Fibroblast of skin of right quadriceps (primary cell): Measurements from ENCODE around the gene LYAR.

Experiments used
- DNase-seq: peaks from one replicate; pipeline ENCODE4 v3.0.0-alpha.2; 2013

LYAR gene, protein sequence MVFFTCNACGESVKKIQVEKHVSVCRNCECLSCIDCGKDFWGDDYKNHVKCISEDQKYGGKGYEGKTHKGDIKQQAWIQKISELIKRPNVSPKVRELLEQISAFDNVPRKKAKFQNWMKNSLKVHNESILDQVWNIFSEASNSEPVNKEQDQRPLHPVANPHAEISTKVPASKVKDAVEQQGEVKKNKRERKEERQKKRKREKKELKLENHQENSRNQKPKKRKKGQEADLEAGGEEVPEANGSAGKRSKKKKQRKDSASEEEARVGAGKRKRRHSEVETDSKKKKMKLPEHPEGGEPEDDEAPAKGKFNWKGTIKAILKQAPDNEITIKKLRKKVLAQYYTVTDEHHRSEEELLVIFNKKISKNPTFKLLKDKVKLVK

DNA sequence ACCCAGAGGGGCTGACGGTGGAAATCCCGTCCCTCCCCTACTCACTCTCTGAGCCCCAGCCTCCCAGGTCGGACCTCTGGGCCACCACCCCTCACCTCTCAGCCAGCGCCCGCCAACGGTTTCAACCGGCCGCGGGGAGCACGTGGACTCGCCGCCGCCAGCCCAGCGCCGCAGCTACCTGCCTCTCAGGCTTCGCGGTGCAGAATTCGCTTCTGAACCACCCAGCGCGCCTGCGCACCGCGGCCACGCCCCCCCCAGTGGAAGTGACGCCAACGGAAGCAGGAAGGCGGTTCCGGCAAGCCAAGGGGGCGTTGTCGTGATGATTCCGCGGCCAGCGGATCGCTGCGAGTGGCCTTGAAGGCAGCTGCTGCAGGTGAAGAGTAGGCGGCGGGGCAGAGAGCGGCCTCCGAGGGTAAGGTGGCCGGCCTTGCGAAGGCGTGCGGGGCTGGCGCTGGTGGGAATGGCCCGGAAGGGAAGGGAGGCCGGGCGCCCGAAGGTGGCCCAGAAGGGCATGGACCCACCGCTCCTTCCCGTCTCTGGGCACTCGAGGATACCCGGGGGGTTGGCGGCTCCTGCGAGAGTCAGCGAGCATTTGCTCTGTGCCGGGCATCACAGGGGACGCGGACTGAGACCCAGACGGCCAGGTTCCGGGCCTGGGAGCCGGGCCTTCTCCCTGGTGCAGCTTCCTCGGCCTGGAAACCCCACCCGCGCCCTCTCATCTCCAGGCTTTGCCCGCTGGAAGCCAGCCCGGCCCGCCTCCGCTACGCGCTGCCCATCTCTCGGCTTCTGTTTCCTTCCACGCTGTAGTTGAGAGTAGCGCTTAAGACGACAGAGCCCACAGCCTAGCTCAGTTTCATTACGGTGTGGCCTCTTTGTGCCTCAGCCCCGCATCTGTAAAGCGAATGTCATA lies at the start of gene LYAR, which contains the start of gene ZBTB49:
TSS of gene LYAR (minus strand) at position 214 of the 910 bp plus-strand sequence. CDS start 6,412 bp downstream, outside the sequence.
TSS of gene ZBTB49 (plus strand) at position 311 of the 910 bp plus-strand sequence. CDS start 9,695 bp downstream, outside the sequence.
- peak; percentile 82 for DNase-seq

GRCh38 chr4:4339504-4340085 lies 49.6 kb upstream of the LYAR start:
- no peak for DNase-seq

- DNase-seq, result no peak
These were observed 48.5 kb upstream of the LYAR start for GRCh38 chr4:4338210-4339001.

DNA sequence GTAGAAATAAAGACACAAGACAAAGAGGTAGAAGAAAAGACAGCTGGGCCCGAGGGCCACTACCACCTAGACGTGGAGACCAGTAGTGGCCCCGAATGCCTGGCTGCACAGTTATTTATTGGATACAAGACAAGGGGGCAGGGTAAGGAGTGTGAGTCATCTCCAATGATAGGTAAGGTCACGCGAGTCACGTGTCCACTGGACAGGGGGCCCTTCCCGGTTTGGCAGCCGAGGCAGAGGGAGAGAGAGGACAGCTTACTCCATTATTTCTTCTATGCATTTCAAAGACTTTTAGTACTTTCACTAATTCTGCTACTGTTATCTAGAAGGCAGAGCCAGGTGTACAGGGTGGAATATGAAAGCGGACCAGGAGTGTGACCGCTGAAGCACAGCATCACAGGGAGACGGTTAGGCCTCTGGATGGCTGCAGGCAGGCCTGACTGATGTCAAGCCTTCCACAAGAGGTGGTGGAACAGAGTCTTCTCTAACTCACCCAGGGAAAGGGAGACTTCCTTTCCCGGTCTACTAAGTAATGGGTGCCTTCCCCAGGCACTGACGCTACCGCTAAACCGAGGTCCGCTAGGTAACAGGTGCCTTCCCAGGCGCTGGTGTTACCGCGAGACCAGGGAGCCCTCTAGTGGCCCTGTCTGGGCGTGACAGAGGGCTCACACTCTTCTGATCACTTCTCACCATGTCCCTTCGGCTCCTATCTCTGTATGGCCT lies 45.0 kb upstream of the LYAR start:
- peak; percentile 28 for DNase-seq

DNA sequence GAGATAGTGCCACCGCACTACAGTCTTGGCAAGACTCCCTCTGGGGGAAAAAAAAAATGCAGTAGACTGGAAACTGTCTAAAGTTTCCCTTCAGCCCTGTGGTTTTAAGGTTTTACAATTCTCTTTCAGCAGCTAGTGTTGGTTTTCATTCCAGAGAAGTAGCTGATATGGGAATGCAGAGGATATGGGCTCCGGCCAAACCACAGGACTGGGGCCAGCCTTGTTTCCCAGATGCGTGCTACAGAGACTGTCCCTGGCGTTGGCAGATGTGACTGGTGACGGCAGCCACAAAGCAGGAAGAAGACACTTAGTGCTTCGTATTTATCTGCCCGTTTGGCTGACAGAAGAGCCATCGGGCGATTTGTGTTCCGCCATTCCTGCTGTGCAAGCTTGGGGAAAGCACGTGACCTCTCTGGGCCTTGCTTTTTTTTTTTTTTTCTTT lies 43.3 kb upstream of the LYAR start:
- peak; percentile 83 for DNase-seq

DNA sequence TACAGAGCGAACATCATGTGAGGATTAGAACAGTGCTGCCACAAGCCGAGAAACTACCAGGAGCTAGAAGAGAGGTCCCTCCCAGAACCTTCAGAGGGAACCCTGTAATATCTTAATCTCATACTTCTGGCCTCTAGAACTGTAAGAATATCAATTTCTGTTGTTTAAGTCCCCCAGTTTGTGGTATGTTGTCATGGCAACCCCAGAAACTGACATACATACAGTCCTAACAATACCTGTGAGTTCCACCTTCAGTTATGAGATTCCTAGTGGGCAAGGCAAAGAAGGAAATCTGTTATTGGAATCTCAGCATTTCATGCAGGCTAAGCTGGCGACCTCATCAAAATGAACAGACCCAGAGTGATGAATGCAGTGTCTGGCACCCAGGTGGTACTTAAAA lies 42.6 kb upstream of the LYAR start:
- DNase-seq, result no peak

- no peak for DNase-seq
These were observed 40.8 kb upstream of the LYAR start for GRCh38 chr4:4330794-4331193.

DNA sequence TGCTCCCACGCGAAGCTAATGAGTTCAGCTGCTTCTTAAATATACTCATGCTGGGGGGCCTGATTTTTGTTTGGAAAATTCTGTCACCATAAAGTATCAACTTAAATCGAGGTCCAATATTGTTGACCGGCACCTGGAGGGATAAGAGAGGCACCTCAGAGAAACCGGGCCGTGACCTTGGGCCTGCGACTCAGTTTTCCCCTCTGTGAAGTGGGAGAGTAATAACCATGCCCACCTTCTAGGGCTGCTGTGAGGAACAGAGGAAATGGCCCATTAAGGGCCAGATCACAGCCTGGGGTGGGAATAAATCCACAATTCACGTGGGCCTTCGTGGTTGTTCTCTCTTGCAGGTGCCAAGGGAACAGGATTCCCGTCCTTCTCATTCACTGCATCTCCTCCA lies 39.5 kb upstream of the LYAR start:
- DNase-seq, result no peak

DNA sequence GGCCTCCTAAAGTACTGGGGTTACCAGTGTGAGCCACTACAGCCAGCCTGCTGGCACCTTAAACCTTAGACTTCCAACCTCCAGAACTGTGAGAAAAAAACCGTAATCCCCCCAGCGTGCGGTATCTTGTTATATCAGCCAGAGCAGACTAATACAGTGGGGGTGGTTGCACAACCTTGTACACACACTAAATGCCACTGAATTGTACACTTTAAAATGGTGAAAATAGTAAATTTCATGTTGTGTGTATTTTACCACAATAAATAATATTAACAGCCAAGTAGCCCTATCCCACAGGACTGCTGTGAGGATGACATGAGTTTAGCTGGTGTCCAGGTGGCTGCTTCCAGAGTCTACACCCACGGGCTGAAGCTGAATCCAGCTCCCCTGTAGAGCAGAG lies 38.9 kb upstream of the LYAR start:
- DNase-seq, result no peak

GRCh38 chr4:4328206-4328605 lies 38.3 kb upstream of the LYAR start:
- no peak for DNase-seq

- DNase-seq, result no peak
These were observed 37.7 kb upstream of the LYAR start for GRCh38 chr4:4327652-4328121.

GRCh38 chr4:4326166-4326565 lies 36.2 kb upstream of the LYAR start:
- no peak for DNase-seq

- no peak for DNase-seq
These were observed 35.4 kb upstream of the LYAR start for GRCh38 chr4:4325321-4325720.

GRCh38 chr4:4323705-4324534 lies 34.0 kb upstream of the LYAR start:
- no peak for DNase-seq

GRCh38 chr4:4321951-4322688 lies 32.2 kb upstream of the LYAR start:
- DNase-seq, result no peak

- DNase-seq, result no peak
These were observed 31.2 kb upstream of the LYAR start for GRCh38 chr4:4320951-4321714.

GRCh38 chr4:4320528-4320927 lies 30.6 kb upstream of the LYAR start:
- DNase-seq, result no peak

- DNase-seq, result no peak
These were observed 27.7 kb upstream of the LYAR start for GRCh38 chr4:4317496-4318232.

DNA sequence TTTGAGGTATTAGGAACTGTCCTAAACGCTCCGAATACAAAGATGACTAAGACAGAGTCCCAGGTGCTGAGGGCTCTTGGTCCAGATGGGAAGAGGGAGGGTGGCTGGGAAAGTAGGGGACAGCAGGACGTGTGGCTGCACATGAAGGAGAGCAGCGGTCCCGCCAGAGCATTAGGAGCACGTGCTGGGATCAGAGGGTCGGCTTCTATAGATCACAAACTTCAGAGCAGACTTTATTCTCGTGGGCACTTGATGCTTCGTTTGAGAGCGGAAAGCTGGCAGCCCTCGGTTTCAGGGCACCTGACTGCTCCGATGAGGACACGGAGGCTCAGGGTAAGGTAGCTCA lies 26.2 kb upstream of the LYAR start:
- no peak for DNase-seq
